Suprapubic skin (tissue), 4 donors: ENCODE results near the gene DHCR7. TPM values are rescaled to one million over a fixed set of nuclear protein-coding genes. Genes with fewer than 3 reads are reported as not detected.

Source experiments
- DNase-seq, 2 donors: peaks; one replicate each; pipeline ENCODE4 v3.0.0-alpha.2; 2019; ENCODE audit warnings: low spot score in 2 of 2
- H3K27ac ChIP-seq: fragments of 200-600 bp; sonication (generic); one replicate; pipeline ENCODE4 v1.5.1; 2019
- H3K27me3 ChIP-seq: fragments of 200-600 bp; sonication (generic); one replicate; pipeline ENCODE4 v1.5.1; 2019
- H3K36me3 ChIP-seq: fragments of 200-600 bp; sonication (generic); one replicate; pipeline ENCODE4 v1.5.1; 2019
- H3K4me1 ChIP-seq: fragments of 200-600 bp; sonication (generic); one replicate; pipeline ENCODE4 v1.5.1; 2019
- H3K4me3 ChIP-seq: fragments of 200-600 bp; sonication (generic); one replicate; pipeline ENCODE4 v1.5.1; 2019; ENCODE audit warnings: mild to moderate bottlenecking
- H3K9me3 ChIP-seq: fragments of 200-600 bp; sonication (generic); one replicate; pipeline ENCODE4 v1.5.1; 2019
- CTCF ChIP-seq, 2 donors: fragments of 200-600 bp in 1 of 2; fragments of 450-650 bp in 1 of 2; sonication (generic) in 1 of 2; IDR thresholded peaks; one replicate each; pipeline ENCODE4 v1.5.1; 2016 to 2019; ENCODE audit warnings: antibody characterized with exemption in 2 of 2, mild to moderate bottlenecking in 1 of 2, moderate library complexity in 1 of 2
- EP300 ChIP-seq: sonication (generic); formaldehyde crosslinking; IDR thresholded peaks from one replicate; pipeline ENCODE4 v1.6.1; 2017; ENCODE audit warnings: antibody characterized with exemption
- POLR2A ChIP-seq, 2 donors: fragments of 450-650 bp; IDR thresholded peaks; one replicate each; pipeline ENCODE4 v1.6.1; 2017; ENCODE audit warnings: antibody characterized with exemption in 2 of 2, mild to moderate bottlenecking in 2 of 2, moderate library complexity in 2 of 2
- POLR2AphosphoS5 ChIP-seq, 3 donors: sonication (generic); formaldehyde crosslinking; IDR thresholded peaks; one replicate each; pipeline ENCODE4 v1.6.1; 2017; ENCODE audit warnings: antibody characterized with exemption in 3 of 3
- WGBS: methylation state at CpG from one replicate; pipeline ENCODE4 v1.1.5; 2018; 5-methylcytosine and 5-hydroxymethylcytosine counted together
- total RNA-seq, 4 donors: library from RNA; depleted of rRNA; stranded (reverse); fragments of >200 nt; gene quantifications; one replicate each; pipeline ENCODE4 v1.1.0, GENCODE V29; 2016

DHCR7 gene
- total RNA-seq, 4 donors from 2014 or later: 41.8 to 140 (median 76.7) TPM

- WGBS: 3% methylated on average over 31 of the region's 40 CpGs
- Histone ChIP-seq H3K27me3 (no peaks in the 10 kb centered on the region), H3K4me1 (peaks cover 55% of the 10 kb centered on the region), H3K4me3 (peak overlapping the region; percentile 93), H3K27ac (peak overlapping the region; percentile 82), H3K36me3 (peaks cover 25% of the 10 kb centered on the region), H3K9me3 (no peaks in the 10 kb centered on the region)
- TF ChIP-seq POLR2AphosphoS5 (IDR thresholded peaks at IDR 0.05) (no peak), EP300 (no peak), CTCF (IDR thresholded peaks at IDR 0.05) (no peak), POLR2A (IDR thresholded peaks at IDR 0.05) (no peak)
- peak; percentile 71 to 79 for DNase-seq
These were observed 4.2 kb upstream of the DHCR7 start for GRCh38 chr11:71452199-71453036.

- TF ChIP-seq POLR2AphosphoS5 (IDR thresholded peaks at IDR 0.05) (no peak), EP300 (no peak), CTCF (IDR thresholded peaks at IDR 0.05) (no peak), POLR2A (IDR thresholded peaks at IDR 0.05) (no peak)
- Histone ChIP-seq H3K27me3 (no peaks in the 10 kb centered on the region), H3K27ac (peak overlapping the region; percentile 82), H3K9me3 (no peaks in the 10 kb centered on the region), H3K36me3 (peaks cover 18% of the 10 kb centered on the region), H3K4me1 (peaks cover 56% of the 10 kb centered on the region), H3K4me3 (peak overlapping the region; percentile 93)
- DNase-seq: peak in 1 of 2 donors; percentile 50
- WGBS: 63% methylated on average over 9 of the region's 9 CpGs
These were observed 3.5 kb upstream of the DHCR7 start for GRCh38 chr11:71451596-71452198.

GRCh38 chr11:71450939-71451338 is 2.7 kb upstream of the DHCR7 start:
- 81% methylated on average over 3 of the region's 3 CpGs for WGBS
- no peaks in the 10 kb centered on the region for H3K9me3 ChIP-seq
- no peaks in the 10 kb centered on the region for H3K27me3 ChIP-seq
- no peak overlapping the region for H3K27ac ChIP-seq
- DNase-seq: no peak
- peaks cover 56% of the 10 kb centered on the region for H3K4me1 ChIP-seq
- TF ChIP-seq POLR2A (IDR thresholded peaks at IDR 0.05): no peak
- no peak for TF ChIP-seq CTCF (IDR thresholded peaks at IDR 0.05)
- TF ChIP-seq EP300: no peak
- TF ChIP-seq POLR2AphosphoS5 (IDR thresholded peaks at IDR 0.05): no peak
- H3K4me3 ChIP-seq: no peak overlapping the region
- H3K36me3 ChIP-seq: peaks cover 10% of the 10 kb centered on the region

GRCh38 chr11:71450507-71450906 is 2.3 kb upstream of the DHCR7 start:
- TF ChIP-seq POLR2AphosphoS5 (IDR thresholded peaks at IDR 0.05): no peak
- TF ChIP-seq EP300: no peak
- TF ChIP-seq POLR2A (IDR thresholded peaks at IDR 0.05): no peak
- TF ChIP-seq CTCF (IDR thresholded peaks at IDR 0.05): no peak
- Histone ChIP-seq H3K36me3 (peaks cover 6% of the 10 kb centered on the region), H3K27me3 (no peaks in the 10 kb centered on the region), H3K4me1 (peaks cover 56% of the 10 kb centered on the region), H3K4me3 (no peak overlapping the region), H3K9me3 (no peaks in the 10 kb centered on the region), H3K27ac (no peak overlapping the region)
- 72% methylated on average over 2 of the region's 2 CpGs for WGBS
- DNase-seq: no peak

GRCh38 chr11:71449596-71449995 is 1.4 kb upstream of the DHCR7 start:
- H3K27me3 ChIP-seq: no peaks in the 10 kb centered on the region
- TF ChIP-seq POLR2A (IDR thresholded peaks at IDR 0.05) (no peak), POLR2AphosphoS5 (IDR thresholded peaks at IDR 0.05) (no peak), CTCF (IDR thresholded peaks at IDR 0.05) (no peak), EP300 (no peak)
- no peaks in the 10 kb centered on the region for H3K36me3 ChIP-seq
- H3K9me3 ChIP-seq: no peaks in the 10 kb centered on the region
- WGBS: 36% methylated on average over 6 of the region's 6 CpGs
- no peak overlapping the region for H3K4me3 ChIP-seq
- no peak for DNase-seq
- peaks cover 53% of the 10 kb centered on the region for H3K4me1 ChIP-seq
- H3K27ac ChIP-seq: peak overlapping the region; percentile 84
